Suprapubic skin (tissue), 4 donors: ENCODE data around the gene OR1A2.
"Not testable (repeated sequence)": the region's sequence is repeated elsewhere in the genome, so short reads cannot be mapped to it uniquely, and the experiment has no call there.

ENCODE experiments used
- CTCF ChIP-seq, 2 donors: fragments of 200-600 bp in 1 of 2; fragments of 450-650 bp in 1 of 2; sonication (generic) in 1 of 2; IDR thresholded peaks; one replicate each; pipeline ENCODE4 v1.5.1; 2016 to 2019; ENCODE audit warnings: antibody characterized with exemption in 2 of 2, mild to moderate bottlenecking in 1 of 2, moderate library complexity in 1 of 2
- EP300 ChIP-seq: sonication (generic); formaldehyde crosslinking; IDR thresholded peaks from one replicate; pipeline ENCODE4 v1.6.1; 2017; ENCODE audit warnings: antibody characterized with exemption
- POLR2A ChIP-seq, 2 donors: fragments of 450-650 bp; IDR thresholded peaks; one replicate each; pipeline ENCODE4 v1.6.1; 2017; ENCODE audit warnings: antibody characterized with exemption in 2 of 2, mild to moderate bottlenecking in 2 of 2, moderate library complexity in 2 of 2
- POLR2AphosphoS5 ChIP-seq, 3 donors: sonication (generic); formaldehyde crosslinking; IDR thresholded peaks; one replicate each; pipeline ENCODE4 v1.6.1; 2017; ENCODE audit warnings: antibody characterized with exemption in 3 of 3

- TF ChIP-seq CTCF (IDR thresholded peaks at IDR 0.05); EP300; POLR2A (IDR thresholded peaks at IDR 0.05); POLR2AphosphoS5 (IDR thresholded peaks at IDR 0.05): not testable (repeated sequence)
These were observed 43.7 kb downstream of the OR1A2 start for GRCh38 chr17:3241044-3241443.
